Measurements from ENCODE around the gene EFNB3.

Gene EFNB3

GRCh38 chr17:7719661-7720060 is 14.7 kb downstream of the EFNB3 start:
- TF ChIP-seq POLR2AphosphoS5 (IDR thresholded peaks at IDR 0.05; ENCODE audit: low read depth) (no peak), CTCF (IDR thresholded peaks at IDR 0.05; ENCODE audit: insufficient read depth, low read length) (no peak), REST (IDR thresholded peaks at IDR 0.05; ENCODE audit: insufficient replicate concordance, low read depth) (no peak), GABPA (IDR thresholded peaks at IDR 0.05; ENCODE audit: low read depth) (no peak)
- no peaks in the 10 kb centered on the region for H3K27me3 ChIP-seq (ENCODE audit: insufficient read depth, poor library complexity, severe bottlenecking)
- no peak overlapping the region for H3K4me3 ChIP-seq (replicated peaks; ENCODE audit: insufficient read depth, low read length)
- no peak for DNase-seq (ENCODE audit: low read depth in 1 of 2, low spot score in 1 of 2)
- no peak overlapping the region for H3K27ac ChIP-seq (replicated peaks)

- Histone ChIP-seq H3K27ac (replicated peaks) (no peak overlapping the region), H3K4me3 (replicated peaks; ENCODE audit: insufficient read depth, low read length) (no peak overlapping the region), H3K27me3 (ENCODE audit: insufficient read depth, poor library complexity, severe bottlenecking) (no peaks in the 10 kb centered on the region)
- no peak for TF ChIP-seq CTCF (IDR thresholded peaks at IDR 0.05; ENCODE audit: insufficient read depth, low read length)
- no peak for DNase-seq (ENCODE audit: low read depth in 1 of 2, low spot score in 1 of 2)
Observed at GRCh38 chr17:7720125-7720524, 15.1 kb downstream of the EFNB3 start.

- TF ChIP-seq REST (IDR thresholded peaks at IDR 0.05; ENCODE audit: insufficient replicate concordance, low read depth), result no peak
- no peak for TF ChIP-seq GABPA (IDR thresholded peaks at IDR 0.05; ENCODE audit: low read depth)
- TF ChIP-seq SPI1 (IDR thresholded peaks at IDR 0.05; ENCODE audit: borderline replicate concordance, low read depth), result no peak
- no peak for TF ChIP-seq POLR2AphosphoS5 (IDR thresholded peaks at IDR 0.05; ENCODE audit: low read depth)
- no peak for TF ChIP-seq CTCF (IDR thresholded peaks at IDR 0.05; ENCODE audit: insufficient read depth, low read length)
- Histone ChIP-seq H3K4me3 (replicated peaks; ENCODE audit: insufficient read depth, low read length) (no peak overlapping the region), H3K27me3 (ENCODE audit: insufficient read depth, poor library complexity, severe bottlenecking) (no peaks in the 10 kb centered on the region), H3K27ac (replicated peaks) (no peak overlapping the region)
- DNase-seq (ENCODE audit: low read depth in 1 of 2, low spot score in 1 of 2), result no peak
Observed at GRCh38 chr17:7721612-7722011, 16.6 kb downstream of the EFNB3 start.

GRCh38 chr17:7727886-7728285 is 22.9 kb downstream of the EFNB3 start:
- TF ChIP-seq SPI1 (IDR thresholded peaks at IDR 0.05; ENCODE audit: borderline replicate concordance, low read depth) (no peak), REST (IDR thresholded peaks at IDR 0.05; ENCODE audit: insufficient replicate concordance, low read depth) (no peak), POLR2AphosphoS5 (IDR thresholded peaks at IDR 0.05; ENCODE audit: low read depth) (no peak), CTCF (IDR thresholded peaks at IDR 0.05; ENCODE audit: insufficient read depth, low read length) (no peak), GABPA (IDR thresholded peaks at IDR 0.05; ENCODE audit: low read depth) (no peak)
- no peak for DNase-seq (ENCODE audit: low read depth in 1 of 2, low spot score in 1 of 2)
- Histone ChIP-seq H3K4me3 (replicated peaks; ENCODE audit: insufficient read depth, low read length) (no peak overlapping the region), H3K27ac (replicated peaks) (no peak overlapping the region), H3K27me3 (ENCODE audit: insufficient read depth, poor library complexity, severe bottlenecking) (no peaks in the 10 kb centered on the region)
